Esophagus squamous epithelium (tissue), 4 donors: Measurements from ENCODE around the gene PMIS2.

ENCODE experiments used
- CTCF ChIP-seq, 6 experiments: fragments of 450-650 bp in 4 of 6; fragments of 200-600 bp in 2 of 6; sonication (generic) in 2 of 6; IDR thresholded peaks; one replicate each; pipeline ENCODE4 v1.5.1; 2016 to 2019; ENCODE audit warnings: antibody characterized with exemption in 6 of 6, mild to moderate bottlenecking in 4 of 6, moderate library complexity in 4 of 6
- POLR2A ChIP-seq, 4 donors: fragments of 450-650 bp; IDR thresholded peaks; one replicate each; pipeline ENCODE4 v1.6.1; 2017; ENCODE audit warnings: antibody characterized with exemption in 4 of 4, mild to moderate bottlenecking in 4 of 4, moderate library complexity in 3 of 4

GRCh38 chr19:35546532-35546931 lies 39.4 kb upstream of the PMIS2 start:
- TF ChIP-seq CTCF (IDR thresholded peaks at IDR 0.05) (no peak), POLR2A (IDR thresholded peaks at IDR 0.05) (no peak)
